HG03097 (cell line): ENCODE data around the gene KLHL36.

Experiments used
- ATAC-seq: cut with Tn5 transposase; IDR thresholded peaks from one replicate; pipeline ENCODE4 v1.9.1; 2021; ENCODE audit not compliant: unreplicated experiment, low FRiP score

Gene KLHL36

DNA sequence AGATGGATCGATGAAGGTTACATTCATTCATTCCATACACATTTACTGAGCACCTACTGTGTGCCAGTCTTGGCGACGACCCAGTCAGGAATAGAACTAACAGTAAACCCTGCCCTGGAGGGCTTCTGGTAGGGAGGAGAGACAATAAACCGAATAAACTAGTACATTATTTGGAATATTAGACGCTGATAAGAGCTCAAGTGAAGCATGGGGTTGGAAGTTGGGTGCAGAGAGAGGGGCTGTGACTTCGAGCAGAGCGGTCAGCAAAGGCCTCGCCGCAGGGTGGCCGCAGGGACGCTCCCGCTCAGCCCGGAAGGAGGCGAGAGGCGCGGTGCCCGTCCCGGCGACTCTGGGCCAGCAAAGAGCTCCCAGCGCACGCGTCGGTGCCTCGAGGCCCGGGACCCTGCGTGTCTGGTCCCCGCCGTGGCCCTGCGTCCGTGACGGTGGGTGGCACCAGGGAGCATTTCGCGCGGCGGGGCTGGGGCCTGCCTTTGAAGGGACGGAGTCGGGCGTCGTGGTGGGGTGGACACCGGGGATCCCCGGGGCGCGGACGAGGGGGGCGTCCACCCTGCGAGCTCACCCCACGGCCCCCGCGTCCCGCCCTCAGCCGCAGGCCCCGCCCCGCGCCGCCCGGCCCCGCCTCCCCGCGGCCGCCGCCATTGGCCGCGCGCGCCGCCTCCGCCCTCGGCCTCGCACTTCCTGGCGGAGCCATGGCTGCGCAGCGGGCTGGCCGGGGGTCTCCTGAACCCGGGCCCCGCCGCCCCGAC lies at the start of gene KLHL36:
Gene KLHL36, plus strand, starts transcription at position 684 of the 767 bp plus-strand sequence. CDS start 2,357 bp downstream, outside the sequence.
- ATAC-seq = peak; percentile 67

- ATAC-seq = no peak
Measured at GRCh38 chr16:84599521-84600202, 48.6 kb upstream of the KLHL36 start.

- peak; percentile 52 for ATAC-seq
Measured at GRCh38 chr16:84600343-84601229, 47.7 kb upstream of the KLHL36 start.

GRCh38 chr16:84603140-84603816 lies 45.0 kb upstream of the KLHL36 start:
- no peak for ATAC-seq

- no peak for ATAC-seq
Measured at GRCh38 chr16:84603940-84604339, 44.4 kb upstream of the KLHL36 start.

GRCh38 chr16:84604477-84605013 lies 43.8 kb upstream of the KLHL36 start:
- no peak for ATAC-seq

- no peak for ATAC-seq
Measured at GRCh38 chr16:84605339-84605848, 42.9 kb upstream of the KLHL36 start.

- ATAC-seq = no peak
Measured at GRCh38 chr16:84606081-84606875, 42.0 kb upstream of the KLHL36 start.

DNA sequence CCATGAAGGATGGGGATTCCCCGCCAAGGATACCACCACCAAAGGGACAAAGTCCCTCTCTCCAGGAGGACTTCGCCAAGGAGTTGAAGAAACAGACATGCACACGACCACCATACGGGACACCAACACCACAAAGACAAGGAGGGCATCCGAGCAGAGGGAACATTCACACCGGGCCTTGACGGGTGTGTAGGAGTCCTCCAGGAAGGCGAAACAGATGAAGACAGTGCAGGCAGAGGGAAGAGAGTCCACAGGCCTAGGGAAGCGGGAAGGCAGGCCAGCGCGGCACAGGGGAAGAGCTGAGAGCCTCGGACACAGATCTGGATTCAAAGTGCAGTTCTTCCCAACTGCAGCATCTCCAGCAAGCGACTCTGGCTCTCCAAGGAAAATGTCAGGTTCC lies 41.2 kb upstream of the KLHL36 start:
- ATAC-seq = no peak

GRCh38 chr16:84607694-84608093 lies 40.6 kb upstream of the KLHL36 start:
- ATAC-seq = no peak

GRCh38 chr16:84608282-84608681 lies 40.0 kb upstream of the KLHL36 start:
- no peak for ATAC-seq

DNA sequence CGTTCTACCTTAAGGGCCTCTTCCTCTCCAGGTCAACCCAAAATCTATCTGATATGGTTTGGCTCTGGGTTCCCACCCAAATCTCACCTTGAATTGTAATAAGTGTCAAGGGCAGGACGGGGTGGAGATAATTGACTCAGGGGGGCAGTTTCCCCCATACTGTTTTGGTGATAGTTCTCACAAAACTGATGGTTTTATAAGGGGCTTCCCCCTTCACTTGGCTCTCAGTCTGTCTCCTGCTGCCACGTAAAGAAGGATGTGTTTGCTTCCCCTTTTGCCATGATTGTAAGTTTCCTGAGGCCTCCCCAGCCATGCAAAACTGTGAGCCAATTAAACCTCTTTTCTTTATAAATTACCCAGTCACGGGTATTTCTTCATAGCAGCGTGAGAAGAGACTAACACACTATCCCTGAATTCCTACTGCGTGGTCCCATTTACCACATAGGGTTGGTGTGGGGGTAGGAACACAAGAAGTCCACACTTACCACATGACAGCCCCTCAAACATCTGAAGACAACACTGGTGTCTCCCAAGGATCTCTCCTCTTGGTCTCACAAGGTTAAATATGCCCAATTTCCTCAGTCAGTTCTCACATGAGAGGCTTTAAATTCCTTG lies 38.6 kb upstream of the KLHL36 start:
- ATAC-seq = no peak

DNA sequence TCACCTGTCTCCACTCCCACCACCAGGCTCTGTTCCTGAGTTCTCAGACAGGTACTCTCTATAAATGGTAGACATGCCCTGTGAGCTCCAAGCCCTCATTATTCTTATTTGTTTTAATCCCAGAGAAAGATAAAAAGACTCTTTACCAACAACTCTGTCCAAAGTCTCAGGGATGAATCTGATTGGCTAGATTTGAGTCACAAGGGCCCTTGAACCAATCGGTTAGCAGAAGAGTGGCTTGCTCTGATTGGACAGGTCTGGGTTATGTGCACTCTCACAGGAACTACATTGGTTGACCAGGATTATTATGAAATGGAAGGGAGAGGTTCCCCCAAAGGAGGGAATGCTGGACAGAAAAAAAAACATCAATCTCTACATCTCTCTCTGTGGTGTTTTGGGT lies 37.9 kb upstream of the KLHL36 start:
- ATAC-seq = no peak

DNA sequence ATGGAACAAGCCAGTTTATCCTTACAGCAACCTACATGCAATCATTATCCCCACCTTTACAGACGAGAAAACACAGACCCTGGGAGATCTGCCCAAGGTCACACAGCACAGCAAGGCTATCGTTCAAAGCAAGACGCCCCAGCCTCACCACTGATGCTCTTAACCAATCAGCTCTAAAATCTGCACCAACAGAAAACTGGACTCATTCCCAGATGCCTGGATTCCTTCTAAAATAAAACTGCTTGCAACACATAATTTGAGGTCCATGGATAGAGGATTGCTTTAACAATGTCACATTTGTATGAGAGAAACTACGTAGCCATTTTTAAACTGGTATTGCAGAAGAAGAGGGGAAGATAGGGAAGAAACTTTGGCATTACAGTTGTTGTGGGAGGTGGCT lies 37.3 kb upstream of the KLHL36 start:
- ATAC-seq = no peak

- ATAC-seq = no peak
Measured at GRCh38 chr16:84612686-84613085, 35.6 kb upstream of the KLHL36 start.

DNA sequence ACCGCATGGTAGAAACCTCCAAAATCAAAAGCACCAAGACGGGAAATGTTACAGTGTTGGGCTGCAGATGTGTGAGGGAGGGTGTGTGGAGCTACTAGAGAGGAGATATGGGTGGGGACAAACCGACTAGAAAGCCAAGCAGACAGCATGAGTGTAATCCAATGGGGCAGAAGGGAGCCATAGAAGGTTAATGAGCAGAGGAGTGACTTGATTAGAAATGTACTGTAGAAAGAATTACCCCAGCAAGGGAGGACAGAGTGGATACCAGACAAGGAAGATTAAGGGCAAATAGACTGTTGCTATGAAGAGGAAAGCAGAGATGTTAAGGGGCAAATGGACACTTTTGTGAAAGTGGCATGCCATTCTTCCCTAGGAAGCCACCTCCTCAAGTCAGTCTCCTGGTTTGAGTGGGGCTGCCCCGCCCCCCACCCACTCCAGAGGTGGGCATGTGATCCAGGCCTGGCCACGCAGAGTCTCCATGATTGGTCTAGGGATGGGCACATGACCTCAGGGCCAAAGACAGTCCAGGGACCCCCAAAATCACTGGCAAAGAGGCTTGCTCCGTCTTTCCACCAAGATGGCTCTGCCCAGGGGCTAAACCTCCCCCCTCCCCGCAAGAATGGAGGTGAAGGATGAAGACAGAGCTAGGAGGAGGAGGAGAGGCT lies 34.8 kb upstream of the KLHL36 start:
- no peak for ATAC-seq

- ATAC-seq = no peak
Measured at GRCh38 chr16:84614073-84614459, 34.2 kb upstream of the KLHL36 start.

GRCh38 chr16:84614623-84614967 lies 33.7 kb upstream of the KLHL36 start:
- ATAC-seq = no peak
